ENCODE data around the gene CYP2A6.

CYP2A6 gene

DNA sequence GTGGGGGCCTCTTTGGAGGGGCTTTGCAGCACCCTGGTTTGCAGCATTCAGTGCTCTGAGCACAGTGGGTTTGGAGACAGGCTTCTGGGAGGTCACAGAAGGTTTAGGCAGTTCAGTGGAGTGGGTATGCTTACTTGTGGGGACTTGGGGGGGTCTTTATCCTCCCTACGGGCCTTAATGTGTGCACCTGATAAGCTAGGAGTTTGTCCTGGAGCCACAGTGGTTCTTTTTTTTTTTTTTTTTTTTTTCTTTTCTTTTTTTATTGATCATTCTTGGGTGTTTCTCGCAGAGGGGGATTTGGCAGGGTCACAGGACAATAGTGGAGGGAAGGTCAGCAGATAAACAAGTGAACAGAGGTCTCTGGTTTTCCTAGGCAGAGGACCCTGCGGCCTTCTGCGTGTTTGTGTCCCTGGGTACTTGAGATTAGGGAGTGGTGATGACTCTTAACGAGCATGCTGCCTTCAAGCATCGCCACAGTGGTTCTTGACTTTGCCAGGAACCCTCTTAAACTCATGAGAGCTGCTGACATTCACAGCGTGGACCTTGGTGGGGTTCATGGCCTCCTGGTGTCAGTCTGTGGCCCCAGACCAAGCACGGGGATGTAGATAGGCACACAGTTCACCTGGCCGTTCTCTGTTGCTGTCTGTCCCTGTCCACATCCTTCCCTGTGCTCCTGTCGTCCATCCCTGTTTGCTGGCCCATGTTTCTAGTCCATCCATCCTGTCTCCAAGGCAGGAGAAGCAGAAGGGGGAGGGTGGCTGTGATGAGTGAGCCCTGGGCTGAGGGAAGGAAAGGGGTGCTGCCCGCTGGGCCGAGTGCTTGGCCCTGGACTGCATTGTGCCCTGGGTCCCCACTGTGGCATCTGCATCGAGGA lies 48.6 kb downstream of the CYP2A6 start:
- DNase-seq = peak in 1 of 3 experiments; percentile 24

DNA sequence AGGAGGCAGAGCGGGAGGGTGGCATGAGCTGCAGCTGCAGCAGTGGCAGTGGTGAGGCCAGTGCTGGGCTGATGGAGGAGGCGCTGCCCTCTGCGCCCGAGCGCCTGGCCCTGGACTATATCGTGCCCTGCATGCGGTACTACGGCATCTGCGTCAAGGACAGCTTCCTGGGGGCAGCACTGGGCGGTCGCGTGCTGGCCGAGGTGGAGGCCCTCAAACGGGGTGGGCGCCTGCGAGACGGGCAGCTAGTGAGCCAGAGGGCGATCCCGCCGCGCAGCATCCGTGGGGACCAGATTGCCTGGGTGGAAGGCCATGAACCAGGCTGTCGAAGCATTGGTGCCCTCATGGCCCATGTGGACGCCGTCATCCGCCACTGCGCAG lies 49.3 kb downstream of the CYP2A6 start:
- no peak for DNase-seq

DNA sequence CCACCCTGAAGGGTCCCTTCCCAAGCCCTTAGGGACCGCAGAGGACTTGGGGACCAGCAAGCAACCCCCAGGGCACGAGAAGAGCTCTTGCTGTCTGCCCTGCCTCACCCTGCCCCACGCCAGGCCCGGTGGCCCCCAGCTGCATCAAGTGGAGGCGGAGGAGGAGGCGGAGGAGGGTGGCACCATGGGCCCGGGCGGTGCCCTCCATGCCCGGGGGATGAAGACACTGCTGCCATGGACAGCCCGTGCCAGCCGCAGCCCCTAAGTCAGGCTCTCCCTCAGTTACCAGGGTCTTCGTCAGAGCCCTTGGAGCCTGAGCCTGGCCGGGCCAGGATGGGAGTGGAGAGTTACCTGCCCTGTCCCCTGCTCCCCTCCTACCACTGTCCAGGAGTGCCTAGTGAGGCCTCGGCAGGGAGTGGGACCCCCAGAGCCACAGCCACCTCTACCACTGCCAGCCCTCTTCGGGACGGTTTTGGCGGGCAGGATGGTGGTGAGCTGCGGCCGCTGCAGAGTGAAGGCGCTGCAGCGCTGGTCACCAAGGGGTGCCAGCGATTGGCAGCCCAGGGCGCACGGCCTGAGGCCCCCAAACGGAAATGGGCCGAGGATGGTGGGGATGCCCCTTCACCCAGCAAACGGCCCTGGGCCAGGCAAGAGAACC lies 49.8 kb downstream of the CYP2A6 start:
- no peak for DNase-seq

DNA sequence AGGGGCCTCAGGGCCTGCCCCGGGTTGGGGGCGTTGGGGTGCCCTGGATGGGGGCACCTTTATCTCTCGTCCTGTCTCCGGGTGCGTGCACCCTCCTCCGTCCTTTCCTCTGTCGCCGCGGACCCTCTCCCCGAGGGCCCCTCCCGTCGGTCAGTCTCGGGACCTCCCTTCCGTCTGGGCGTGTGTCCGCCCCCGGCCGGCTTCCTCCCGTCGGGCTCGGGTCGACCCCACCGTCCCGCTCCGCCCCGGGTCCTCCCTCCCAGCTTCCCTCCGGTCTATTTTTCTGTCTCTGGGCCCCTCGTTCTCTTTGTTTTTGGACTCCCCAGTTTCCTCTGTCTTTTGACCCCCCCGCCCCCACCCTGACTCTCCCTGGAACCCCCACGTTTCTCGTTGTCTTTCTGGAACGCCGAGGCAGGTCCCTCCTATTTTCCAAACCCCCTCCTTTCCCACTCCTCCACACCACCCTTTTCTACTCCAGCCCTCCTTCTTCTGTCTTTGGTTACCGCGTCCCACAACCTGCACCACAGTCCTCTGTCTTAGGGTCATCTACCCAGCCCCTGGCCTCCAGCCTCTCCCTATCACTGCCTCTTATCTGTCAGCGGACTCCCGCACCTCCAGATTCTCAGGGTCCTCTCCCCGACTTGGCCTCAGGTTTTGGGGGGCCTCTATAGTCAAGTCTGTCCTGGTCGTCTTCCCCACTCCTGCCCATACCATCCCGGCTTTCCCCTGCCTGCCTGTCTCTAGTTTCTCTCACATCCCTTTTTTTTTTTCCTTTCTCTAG lies 50.5 kb downstream of the CYP2A6 start:
- DNase-seq = peak in 1 of 3 experiments; percentile 44

DNA sequence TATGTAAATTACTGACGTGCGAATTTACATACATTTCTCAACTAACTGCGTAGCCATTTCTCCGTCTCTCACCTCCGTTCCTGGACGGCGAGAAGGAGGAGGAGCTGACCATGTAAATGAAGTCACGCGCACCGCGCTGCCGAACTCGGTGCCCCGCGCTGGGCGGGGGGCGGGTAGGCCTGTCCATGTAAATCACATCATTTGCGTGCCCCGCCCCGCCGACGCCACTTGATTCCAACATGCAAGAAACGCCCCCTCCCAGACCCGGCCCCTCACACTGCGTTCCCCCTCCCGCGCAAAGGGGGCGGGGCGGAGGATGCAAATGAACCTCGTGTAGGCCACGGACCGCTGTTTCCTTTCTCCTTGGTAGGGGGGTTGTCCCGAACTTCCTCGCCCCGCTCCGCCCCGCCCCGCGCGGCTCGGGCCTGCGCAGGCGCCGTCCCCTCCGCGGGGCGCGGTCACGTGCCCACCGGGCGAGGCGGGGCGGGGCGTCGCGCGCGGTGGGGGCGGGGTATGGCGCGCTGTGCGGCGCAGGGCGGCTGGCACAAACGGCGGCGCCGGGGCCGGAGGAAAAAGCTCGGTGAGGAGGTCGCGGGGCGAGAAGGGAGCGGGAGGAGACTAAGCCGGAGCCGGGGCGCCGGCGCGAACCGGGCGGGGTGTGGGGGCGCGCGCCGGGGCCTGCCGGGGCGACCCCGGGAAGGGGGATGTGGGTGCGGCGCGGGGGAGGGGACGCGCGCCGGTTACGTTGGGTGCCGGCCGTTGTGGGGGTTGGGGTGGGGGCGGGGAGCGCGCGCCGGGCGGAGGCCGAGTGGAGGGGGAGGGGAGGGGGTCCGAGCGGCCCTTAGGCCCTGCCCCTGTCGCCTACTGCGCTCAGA lies 51.3 kb downstream of the CYP2A6 start, which contains the start of gene EGLN2:
TSS of gene EGLN2 (plus strand) at position 509 of the 875 bp plus-strand sequence. CDS start 1,382 bp downstream, outside the sequence.
- peak; percentile 98 to 100 (median 99) for DNase-seq

DNA sequence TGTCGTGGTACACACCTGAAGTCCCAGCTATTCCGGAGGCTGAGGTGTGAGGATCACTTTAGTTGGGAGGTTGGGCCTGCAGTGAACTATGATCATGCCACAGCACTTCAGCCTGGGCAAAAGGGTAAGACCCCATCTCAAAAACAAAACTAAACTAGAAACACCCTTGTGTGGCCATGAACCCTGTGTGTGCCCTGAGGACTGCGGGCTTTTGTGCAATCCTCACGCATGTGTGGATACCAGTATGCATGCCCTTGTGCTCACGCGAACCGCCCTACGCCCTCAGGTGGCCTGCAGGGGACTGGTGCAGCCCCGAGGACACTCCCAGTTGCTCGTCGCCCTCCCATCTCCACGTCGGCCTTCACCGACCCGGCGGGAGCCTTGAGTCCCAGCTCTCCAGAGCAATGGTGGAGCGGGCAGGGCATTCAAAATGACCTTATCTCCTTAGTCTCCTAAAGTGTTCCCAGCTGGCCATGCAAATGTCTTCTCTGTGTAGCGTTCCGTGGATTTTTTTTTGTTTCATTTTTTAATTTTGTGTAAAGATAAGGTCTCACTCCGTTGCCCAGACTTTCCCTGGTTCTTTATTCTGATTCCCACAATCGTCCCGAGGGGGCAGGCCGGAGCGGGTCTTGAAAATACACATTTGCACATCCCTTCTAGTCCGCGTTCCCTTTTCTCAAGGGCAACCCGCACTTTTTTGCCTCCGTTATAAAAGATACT lies 52.1 kb downstream of the CYP2A6 start:
- peak; percentile 52 to 82 (median 82) for DNase-seq

DNA sequence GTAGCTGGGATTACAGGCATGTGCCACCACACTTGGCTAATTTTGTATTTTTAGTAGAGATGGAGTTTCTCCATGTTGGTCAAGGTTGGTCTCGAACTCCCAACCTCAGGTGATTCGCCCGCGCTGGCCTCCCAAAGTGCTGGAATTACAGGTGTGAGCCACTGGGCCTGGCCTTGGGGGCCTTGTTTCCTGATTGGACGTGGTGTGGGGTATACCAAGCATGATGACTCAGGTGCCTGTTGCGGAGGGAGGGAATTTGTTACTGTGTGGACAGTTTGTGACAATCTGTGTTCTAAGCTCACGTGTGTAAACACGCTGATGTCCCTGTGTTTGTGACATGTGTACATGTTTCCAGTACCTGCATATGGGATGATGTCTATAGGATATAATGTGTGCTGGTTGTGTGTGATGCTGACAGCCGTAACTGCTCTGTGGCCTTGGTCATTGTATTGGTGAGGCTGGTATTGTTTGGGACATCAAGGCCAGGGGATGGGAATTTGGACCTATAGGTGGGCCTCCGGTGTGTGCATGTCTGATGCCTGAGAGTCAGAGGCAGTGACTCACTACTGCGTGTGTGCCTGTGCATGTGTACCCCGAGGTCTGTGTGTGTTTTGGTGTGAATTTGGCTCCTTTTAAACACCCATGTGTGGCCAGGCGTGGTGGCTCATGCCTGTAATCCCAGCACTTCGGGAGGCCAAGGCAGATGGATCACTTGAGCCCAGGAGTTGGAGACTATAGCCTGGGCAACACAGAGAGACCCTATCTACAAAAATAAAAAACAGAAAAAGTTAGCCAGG lies 52.9 kb downstream of the CYP2A6 start:
- DNase-seq = no peak
